K562 (cell line): ENCODE measurements around the gene GAK.

Experiments used
- CTCF ChIP-seq, 3 experiments: IDR thresholded peaks in 2 of 3; conservative IDR thresholded peaks in 1 of 3; 2 replicates each; pipeline ENCODE4 v1.5.1; 2011 to 2012; ENCODE audit warnings: low read length in 3 of 3, mild to moderate bottlenecking in 3 of 3, control low read depth in 2 of 3, improper control_type of control experiment in 1 of 3, inconsistent platforms in 1 of 3, low read depth in 1 of 3, mixed read lengths in 1 of 3, moderate library complexity in 1 of 3; ENCODE audit not compliant: insufficient read depth in 2 of 3
- MEIS2 ChIP-seq: fragments of 450-650 bp; IDR thresholded peaks from 2 replicates; pipeline ENCODE4 v1.6.1; 2014; ENCODE audit warnings: mild to moderate bottlenecking; ENCODE audit not compliant: partially characterized antibody
- PHF21A ChIP-seq: fragments of 450-650 bp; IDR thresholded peaks from 2 replicates; pipeline ENCODE4 v1.6.1; 2017; ENCODE audit warnings: low read depth, borderline replicate concordance
- YY1 ChIP-seq, 3 experiments: IDR thresholded peaks; 2 replicates each; pipeline ENCODE4 v1.6.1; 2011; ENCODE audit warnings: low read length in 2 of 3, mild to moderate bottlenecking in 2 of 3, moderate library complexity in 2 of 3, borderline replicate concordance in 1 of 3, control low read depth in 1 of 3, low read depth in 1 of 3; ENCODE audit not compliant: insufficient read depth in 3 of 3, insufficient replicate concordance in 2 of 3, control insufficient read depth in 1 of 3, insufficient read length in 1 of 3; ENCODE audit errors: extremely low read depth in 1 of 3

GRCh38 chr4:822361-823175 is 109.5 kb downstream of the GAK start:
- TF ChIP-seq MEIS2 (no peak), CTCF (IDR thresholded peaks at IDR 0.05 in 2 of 3, conservative IDR thresholded peaks at IDR 0.05 in 1 of 3; ENCODE audit: insufficient read depth in 2 of 3, low read depth in 1 of 3, low read length in 3 of 3) (no peak), YY1 (IDR thresholded peaks at IDR 0.05; ENCODE audit: borderline replicate concordance in 1 of 3, control insufficient read depth in 1 of 3, extremely low read depth in 1 of 3, insufficient read depth in 3 of 3, insufficient read length in 1 of 3, insufficient replicate concordance in 2 of 3, low read depth in 1 of 3, low read length in 2 of 3) (no peak), PHF21A (no peak)
